Body of pancreas (tissue), 4 donors: ENCODE measurements around the gene SLC6A8. TPM values are rescaled to one million over a fixed set of nuclear protein-coding genes. Genes with fewer than 3 reads are reported as not detected.

ENCODE experiments used
- ATAC-seq: fragments of 150-250 bp; one replicate; pipeline ENCODE4 v1.9.1; 2016
- DNase-seq, 4 donors: peaks; one replicate each; pipeline ENCODE4 v3.0.0-alpha.2; 2019
- H3K27ac ChIP-seq, 4 donors: fragments of 200-600 bp; sonication (generic); 1 replicate in 3 of 4; 2 replicates in 1 of 4; pipeline versions ENCODE4 v1.5.1 to v1.6.1; 2016 to 2019; ENCODE audit warnings: mild to moderate bottlenecking in 1 of 4, mixed read lengths in 1 of 4, moderate library complexity in 1 of 4
- H3K27me3 ChIP-seq, 2 donors: fragments of 200-600 bp; sonication (generic); one replicate each; pipeline ENCODE4 v1.6.0; 2016; ENCODE audit warnings: mild to moderate bottlenecking in 1 of 2
- H3K36me3 ChIP-seq, 2 donors: fragments of 200-600 bp; sonication (generic); replicated peaks in 1 of 2; 2 replicates each; pipeline ENCODE4 v1.5.1; 2016; ENCODE audit warnings: low read depth in 2 of 2; ENCODE audit not compliant: insufficient read depth in 1 of 2
- H3K4me1 ChIP-seq: fragments of 200-600 bp; sonication (generic); one replicate; pipeline ENCODE4 v1.6.0; 2016
- H3K4me3 ChIP-seq, 2 donors: fragments of 200-600 bp; sonication (generic); 1 replicate in 1 of 2; 2 replicates in 1 of 2; pipeline ENCODE4 v1.5.1; 2016 to 2019
- H3K9me3 ChIP-seq, 3 donors: fragments of 200-600 bp; sonication (generic); 1 replicate in 2 of 3; 2 replicates in 1 of 3; pipeline ENCODE4 v1.5.1; 2016
- POLR2A ChIP-seq, 3 donors: fragments of 450-650 bp; IDR thresholded peaks; one replicate each; pipeline ENCODE4 v1.6.1; 2016; ENCODE audit warnings: antibody characterized with exemption in 3 of 3, mild to moderate bottlenecking in 2 of 3
- WGBS, 2 donors: methylation state at CpG; one replicate each; pipeline ENCODE4 v1.1.5; 2017; 5-methylcytosine and 5-hydroxymethylcytosine counted together
- intact Hi-C: fragments of 100-400 bp; cut with DNase I; formaldehyde crosslinking; loops from one replicate; pipeline ENCODE4 v1.15.1; 2023
- total RNA-seq, 2 donors: library from RNA; depleted of rRNA; stranded (reverse); fragments of >200 nt; gene quantifications; one replicate each; pipeline ENCODE4 v1.1.0, GENCODE V29; 2016
- TF ChIP-seq, protein P1 (sequence below), 7 experiments: fragments of 450-650 bp in 4 of 7; fragments of 200-600 bp in 3 of 7; sonication (generic) in 3 of 7; IDR thresholded peaks; one replicate each; pipeline ENCODE4 v1.5.1; 2016 to 2019; ENCODE audit warnings: antibody characterized with exemption in 7 of 7

SLC6A8 gene
- total RNA-seq, 2 donors from 2014 or later: 11.7 to 18.5 TPM

DNA sequence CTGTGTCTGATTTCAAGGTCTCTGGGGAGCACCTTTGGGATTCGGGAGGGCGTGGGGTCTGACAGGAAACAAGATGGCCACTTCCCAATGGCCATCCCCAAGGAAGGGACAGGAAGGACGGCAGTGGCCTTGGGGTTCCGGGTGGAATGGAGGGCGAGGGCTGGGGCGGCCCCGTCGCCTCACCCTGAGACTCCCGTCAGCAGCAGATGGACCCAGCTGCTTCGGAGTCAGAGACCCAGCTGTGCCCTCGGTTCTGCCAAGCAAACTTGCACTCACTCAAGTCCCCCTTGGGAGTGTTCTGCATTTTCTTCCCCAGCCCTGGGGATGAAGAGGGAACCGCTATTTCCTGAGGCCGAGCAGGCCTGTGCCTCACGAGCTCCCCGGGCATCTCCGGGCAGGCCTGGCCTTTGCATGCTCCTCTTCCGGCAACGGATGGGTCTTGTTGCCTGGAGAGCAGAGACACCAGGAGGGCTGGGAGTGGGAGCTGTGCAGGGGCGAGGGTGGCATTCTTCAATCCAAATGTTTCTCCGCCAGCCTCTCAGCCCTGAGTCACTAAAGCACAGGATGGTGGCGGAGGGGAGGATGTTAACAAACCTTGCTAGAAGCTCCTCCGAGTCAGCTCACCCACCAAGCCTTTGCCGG lies 47.6 kb upstream of the SLC6A8 start:
- Histone ChIP-seq H3K27me3 (no peaks in the 10 kb centered on the region), H3K4me1 (peaks cover 10% of the 10 kb centered on the region), H3K27ac (no peak overlapping the region), H3K4me3 (no peak overlapping the region), H3K9me3 (no peaks in the 10 kb centered on the region), H3K36me3 (no peaks in the 10 kb centered on the region)
- ATAC-seq (no peak), DNase-seq (no peak)
- 73% methylated on average over 10 of the region's 23 CpGs; no CpG with 5 or more reads in 1 of the 2 donors for WGBS, 2 donors
- intact Hi-C loops: no loop called here
- TF ChIP-seq, protein P1, sequence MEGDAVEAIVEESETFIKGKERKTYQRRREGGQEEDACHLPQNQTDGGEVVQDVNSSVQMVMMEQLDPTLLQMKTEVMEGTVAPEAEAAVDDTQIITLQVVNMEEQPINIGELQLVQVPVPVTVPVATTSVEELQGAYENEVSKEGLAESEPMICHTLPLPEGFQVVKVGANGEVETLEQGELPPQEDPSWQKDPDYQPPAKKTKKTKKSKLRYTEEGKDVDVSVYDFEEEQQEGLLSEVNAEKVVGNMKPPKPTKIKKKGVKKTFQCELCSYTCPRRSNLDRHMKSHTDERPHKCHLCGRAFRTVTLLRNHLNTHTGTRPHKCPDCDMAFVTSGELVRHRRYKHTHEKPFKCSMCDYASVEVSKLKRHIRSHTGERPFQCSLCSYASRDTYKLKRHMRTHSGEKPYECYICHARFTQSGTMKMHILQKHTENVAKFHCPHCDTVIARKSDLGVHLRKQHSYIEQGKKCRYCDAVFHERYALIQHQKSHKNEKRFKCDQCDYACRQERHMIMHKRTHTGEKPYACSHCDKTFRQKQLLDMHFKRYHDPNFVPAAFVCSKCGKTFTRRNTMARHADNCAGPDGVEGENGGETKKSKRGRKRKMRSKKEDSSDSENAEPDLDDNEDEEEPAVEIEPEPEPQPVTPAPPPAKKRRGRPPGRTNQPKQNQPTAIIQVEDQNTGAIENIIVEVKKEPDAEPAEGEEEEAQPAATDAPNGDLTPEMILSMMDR (IDR thresholded peaks at IDR 0.05): no peak
- TF ChIP-seq POLR2A (IDR thresholded peaks at IDR 0.05): no peak

- H3K36me3 ChIP-seq: no peaks in the 10 kb centered on the region
- H3K4me1 ChIP-seq: peaks cover 10% of the 10 kb centered on the region
- no peaks in the 10 kb centered on the region for H3K9me3 ChIP-seq
- DNase-seq (no peak), ATAC-seq (no peak)
- WGBS, 2 donors: 48 to 66% methylated on average over 3 to 12 of the region's 26 CpGs
- H3K4me3 ChIP-seq: no peak overlapping the region
- H3K27me3 ChIP-seq: no peaks in the 10 kb centered on the region
- TF ChIP-seq, protein P1 (IDR thresholded peaks at IDR 0.05): no peak
- no peak for TF ChIP-seq POLR2A (IDR thresholded peaks at IDR 0.05)
- H3K27ac ChIP-seq: no peak overlapping the region
- intact Hi-C loops: no loop called here
Observed at GRCh38 chrX:153640736-153641575, 46.8 kb upstream of the SLC6A8 start.

DNA sequence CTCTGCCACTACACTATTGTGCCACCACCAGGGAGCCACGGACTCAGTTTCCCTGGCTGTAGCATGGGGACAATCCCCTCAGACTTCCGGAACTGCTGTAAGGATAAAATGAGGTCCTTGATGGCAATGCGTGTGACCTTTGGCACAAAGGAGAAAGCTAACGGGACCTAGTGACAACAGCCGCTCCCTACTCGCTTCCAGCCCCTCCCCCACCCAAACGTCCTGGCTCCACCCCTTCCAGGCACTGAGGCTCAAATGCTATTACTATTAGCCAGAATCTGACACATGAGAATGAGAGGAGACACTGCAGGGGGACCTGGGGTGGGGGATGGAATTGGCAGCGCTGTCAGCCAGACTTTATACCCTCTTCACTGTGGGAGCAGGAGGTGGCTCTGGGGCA lies 46.1 kb upstream of the SLC6A8 start:
- no peaks in the 10 kb centered on the region for H3K9me3 ChIP-seq
- DNase-seq (no peak), ATAC-seq (no peak)
- intact Hi-C loops: no loop called here
- H3K36me3 ChIP-seq: no peaks in the 10 kb centered on the region
- no peak for TF ChIP-seq POLR2A (IDR thresholded peaks at IDR 0.05)
- TF ChIP-seq, protein P1 (IDR thresholded peaks at IDR 0.05): no peak
- H3K27ac ChIP-seq: no peak overlapping the region
- H3K4me1 ChIP-seq: peaks cover 10% of the 10 kb centered on the region
- peaks cover 0 to 2% of the 10 kb centered on the region in 2 donors for H3K27me3 ChIP-seq
- WGBS, 2 donors: 11% methylated on average over 8 of the region's 8 CpGs; no CpG with 5 or more reads in 1 of the 2 donors
- no peak overlapping the region for H3K4me3 ChIP-seq

- Histone ChIP-seq H3K27me3 (peaks cover 0 to 5% of the 10 kb centered on the region in 2 donors), H3K4me1 (peaks cover 10% of the 10 kb centered on the region), H3K4me3 (no peak overlapping the region), H3K36me3 (no peaks in the 10 kb centered on the region), H3K27ac (no peak overlapping the region), H3K9me3 (no peaks in the 10 kb centered on the region)
- intact Hi-C loops: no loop called here
- no peak for TF ChIP-seq POLR2A (IDR thresholded peaks at IDR 0.05)
- TF ChIP-seq, protein P1 (IDR thresholded peaks at IDR 0.05): no peak
- 3% methylated on average over 26 of the region's 62 CpGs; no CpG with 5 or more reads in 1 of the 2 donors for WGBS, 2 donors
- no peak for ATAC-seq
- no peak for DNase-seq
Observed at GRCh38 chrX:153642051-153642654, 45.6 kb upstream of the SLC6A8 start.
